ENCODE data around the gene ULK2. TPM values are rescaled to one million over a fixed set of nuclear protein-coding genes. Genes with fewer than 3 reads are reported as not detected.
"Not testable (repeated sequence)": the region's sequence is repeated elsewhere in the genome, so short reads cannot be mapped to it uniquely, and the experiment has no call there.

ULK2 gene
- polyA plus RNA-seq, 1 donor: 16.9 TPM

DNA sequence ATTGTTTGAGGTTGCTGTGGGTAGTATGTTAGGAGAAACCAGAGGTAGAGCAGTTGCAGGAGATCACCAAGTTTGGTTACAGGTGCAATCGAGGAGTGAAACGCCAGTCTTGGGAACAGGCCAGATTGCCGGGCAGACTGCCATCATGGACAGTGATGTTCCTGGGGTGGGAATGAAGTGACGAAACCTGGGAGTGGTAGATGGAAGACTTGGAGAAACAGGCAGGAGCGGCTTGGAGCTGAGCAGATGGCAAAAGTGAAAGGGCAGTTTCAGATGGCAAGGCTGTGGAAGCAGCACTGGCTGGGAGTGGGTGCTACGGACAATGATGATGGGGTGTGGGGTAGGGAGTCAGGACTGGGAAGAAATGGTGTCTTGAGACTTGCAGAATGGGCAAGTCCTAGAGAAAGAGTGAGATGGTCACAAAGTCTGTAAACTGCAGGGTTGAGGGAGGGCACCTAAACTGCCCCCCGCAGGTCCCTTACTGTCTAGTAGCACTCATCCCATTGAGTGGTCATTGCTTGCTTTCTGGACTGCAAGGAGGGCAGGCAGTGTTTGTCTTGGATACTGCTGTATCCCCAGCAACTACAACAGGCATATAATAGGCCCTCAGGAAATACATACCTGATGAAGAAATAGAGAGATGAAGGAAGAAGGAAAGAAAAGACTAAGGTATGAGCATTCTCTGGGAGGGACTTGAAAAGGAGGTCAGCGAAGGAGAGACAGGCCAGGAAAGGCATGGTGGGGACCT is 29.5 kb upstream of the ULK2 start:
- Histone ChIP-seq H3K27me3 (ENCODE audit: control insufficient read depth, insufficient read depth, low read length) (no peaks in the 10 kb centered on the region), H3K4me1 (ENCODE audit: control insufficient read depth, insufficient read depth, low read length) (no peaks in the 10 kb centered on the region), H3K27ac (ENCODE audit: low read length) (no peak overlapping the region), H3K4me3 (ENCODE audit: low read length) (no peak overlapping the region), H3K9me3 (ENCODE audit: control insufficient read depth, low read depth, low read length) (no peaks in the 10 kb centered on the region), H3K36me3 (ENCODE audit: control insufficient read depth, insufficient read depth, low read length) (peaks cover 8% of the 10 kb centered on the region)
- no peak for DNase-seq
- 84% methylated on average over 4 of the region's 8 CpGs for WGBS (ENCODE audit: insufficient coverage, low lambda C conversion rate)

DNA sequence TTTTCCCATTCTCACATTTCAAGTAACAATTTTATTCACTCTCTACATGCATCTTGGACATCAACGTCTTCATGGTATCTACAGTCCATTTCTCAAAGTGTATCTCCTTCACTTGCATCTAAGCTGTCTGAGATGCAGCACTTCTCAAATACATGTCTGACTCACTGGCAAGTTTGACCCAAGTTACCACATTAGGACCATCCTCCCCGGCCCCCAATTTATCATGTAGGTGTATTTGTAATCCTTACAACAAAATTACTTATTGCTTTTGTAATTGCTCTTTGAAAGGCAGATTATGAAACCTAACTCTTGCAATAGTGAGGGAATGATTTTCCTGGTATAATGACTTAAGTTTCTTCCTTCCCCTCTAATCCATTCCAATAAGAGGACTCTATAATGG is 28.9 kb upstream of the ULK2 start:
- Histone ChIP-seq H3K36me3 (ENCODE audit: control insufficient read depth, insufficient read depth, low read length) (peaks cover 6% of the 10 kb centered on the region), H3K4me3 (ENCODE audit: low read length) (no peak overlapping the region), H3K9me3 (ENCODE audit: control insufficient read depth, low read depth, low read length) (no peaks in the 10 kb centered on the region), H3K4me1 (ENCODE audit: control insufficient read depth, insufficient read depth, low read length) (no peaks in the 10 kb centered on the region), H3K27me3 (ENCODE audit: control insufficient read depth, insufficient read depth, low read length) (no peaks in the 10 kb centered on the region), H3K27ac (ENCODE audit: low read length) (no peak overlapping the region)
- DNase-seq: no peak
- 100% methylated on average over 1 of the region's 2 CpGs for WGBS (ENCODE audit: insufficient coverage, low lambda C conversion rate)

DNA sequence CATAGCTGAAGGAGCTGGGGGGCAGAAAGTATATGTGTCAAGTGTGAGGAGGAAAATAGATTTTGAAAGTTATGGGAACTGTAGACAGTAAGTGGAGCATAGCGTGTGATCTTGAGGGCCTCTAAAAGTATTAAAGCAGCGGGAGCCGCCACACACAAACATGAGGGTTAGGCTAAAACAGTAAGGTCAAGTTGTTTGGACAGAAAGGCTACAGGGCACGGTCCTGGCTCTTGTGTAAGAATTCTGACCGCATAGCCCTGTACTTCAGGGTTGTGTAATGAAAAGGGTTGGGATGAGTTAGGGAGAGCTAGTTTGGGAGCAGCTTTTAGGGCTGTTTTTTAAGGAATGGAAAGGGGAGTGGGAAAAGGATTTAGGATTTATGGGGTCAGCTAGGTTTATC is 22.8 kb upstream of the ULK2 start:
- WGBS (ENCODE audit: insufficient coverage, low lambda C conversion rate): 100% methylated on average over 2 of the region's 5 CpGs
- H3K27ac ChIP-seq (ENCODE audit: low read length); H3K27me3 ChIP-seq (ENCODE audit: control insufficient read depth, insufficient read depth, low read length); H3K9me3 ChIP-seq (ENCODE audit: control insufficient read depth, low read depth, low read length); H3K4me3 ChIP-seq (ENCODE audit: low read length); DNase-seq; H3K4me1 ChIP-seq (ENCODE audit: control insufficient read depth, insufficient read depth, low read length); H3K36me3 ChIP-seq (ENCODE audit: control insufficient read depth, insufficient read depth, low read length): not testable (repeated sequence)

DNA sequence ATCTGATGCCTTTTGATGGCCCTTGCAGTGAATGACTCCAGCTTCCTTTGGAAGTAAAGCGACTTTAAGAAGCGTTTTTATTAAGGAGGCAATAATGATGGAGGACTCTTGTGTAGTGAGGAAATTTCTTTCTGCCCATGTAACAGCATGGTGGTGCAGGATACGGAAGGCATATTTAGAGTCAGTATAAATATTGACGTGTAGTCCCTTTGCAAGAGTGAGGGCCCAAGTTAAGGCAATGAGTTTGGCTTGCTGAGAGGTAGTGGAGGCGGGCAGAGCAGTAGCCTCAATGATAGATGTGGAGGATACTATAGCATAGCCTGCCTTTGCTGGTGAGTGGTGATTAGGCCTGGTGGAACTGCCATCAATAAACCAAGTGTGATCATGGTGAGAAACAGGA is 22.3 kb upstream of the ULK2 start:
- H3K9me3 ChIP-seq (ENCODE audit: control insufficient read depth, low read depth, low read length); H3K27me3 ChIP-seq (ENCODE audit: control insufficient read depth, insufficient read depth, low read length); H3K36me3 ChIP-seq (ENCODE audit: control insufficient read depth, insufficient read depth, low read length); H3K4me3 ChIP-seq (ENCODE audit: low read length); H3K27ac ChIP-seq (ENCODE audit: low read length); H3K4me1 ChIP-seq (ENCODE audit: control insufficient read depth, insufficient read depth, low read length); DNase-seq: not testable (repeated sequence)
- WGBS (ENCODE audit: insufficient coverage, low lambda C conversion rate): 86% methylated on average over 1 of the region's 5 CpGs

DNA sequence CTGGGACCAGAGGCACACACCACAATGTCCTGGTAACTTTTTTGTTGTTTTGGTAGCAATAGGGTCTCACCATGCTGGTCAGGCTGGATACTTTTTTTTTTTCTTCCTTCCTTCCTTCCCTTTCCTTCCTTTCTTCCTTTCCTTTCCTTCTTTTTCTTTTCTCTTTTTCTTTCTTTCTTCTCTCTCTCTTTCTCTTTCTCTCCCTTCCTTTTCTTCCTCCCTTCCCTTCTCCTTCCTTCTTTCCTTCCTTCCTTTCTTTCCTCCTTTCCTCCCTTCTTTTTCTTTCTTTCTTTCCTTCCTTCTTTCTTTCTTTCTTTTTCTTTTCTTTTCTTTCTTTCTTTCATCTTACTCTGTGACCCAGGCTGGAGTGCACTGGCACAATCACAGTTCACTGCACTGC is 18.4 kb upstream of the ULK2 start:
- DNase-seq: no peak
- Histone ChIP-seq H3K4me3 (ENCODE audit: low read length) (no peak overlapping the region), H3K36me3 (ENCODE audit: control insufficient read depth, insufficient read depth, low read length) (no peaks in the 10 kb centered on the region), H3K27ac (ENCODE audit: low read length) (no peak overlapping the region), H3K4me1 (ENCODE audit: control insufficient read depth, insufficient read depth, low read length) (no peaks in the 10 kb centered on the region), H3K9me3 (ENCODE audit: control insufficient read depth, low read depth, low read length) (no peaks in the 10 kb centered on the region), H3K27me3 (ENCODE audit: control insufficient read depth, insufficient read depth, low read length) (no peaks in the 10 kb centered on the region)

DNA sequence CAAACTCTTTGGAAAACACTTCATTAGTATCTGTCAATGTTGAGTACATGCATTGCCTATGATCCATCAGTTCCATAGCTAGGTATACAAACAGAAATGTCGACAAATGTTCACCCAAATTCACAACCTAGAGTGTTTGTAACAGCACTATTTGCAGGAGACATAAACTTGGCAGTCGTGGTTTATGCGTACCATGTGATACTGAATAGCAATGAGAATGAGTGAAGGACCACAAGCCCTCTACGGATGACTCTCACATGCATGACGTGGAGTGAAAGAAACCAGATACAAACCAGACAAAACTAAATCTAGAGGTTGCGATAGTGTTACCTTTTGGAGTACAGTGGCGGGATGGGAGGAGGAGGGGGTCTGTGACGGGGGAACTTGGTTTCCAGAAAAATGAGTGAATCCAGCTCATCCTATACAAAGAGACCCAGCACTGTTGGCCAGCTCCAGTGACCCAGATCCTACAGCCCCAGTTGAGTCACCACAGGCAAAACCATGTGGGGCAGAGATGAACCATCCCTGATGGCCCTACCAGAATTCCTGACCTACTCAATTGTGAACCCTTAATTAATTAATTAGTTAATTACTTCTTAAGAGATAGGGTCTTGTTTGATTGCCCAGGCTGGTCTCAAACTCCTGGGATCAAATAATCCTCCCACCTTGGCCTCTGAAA is 15.9 kb upstream of the ULK2 start:
- no CpG with 5 or more reads among the region's 8 CpGs for WGBS (ENCODE audit: insufficient coverage, low lambda C conversion rate)
- Histone ChIP-seq H3K27me3 (ENCODE audit: control insufficient read depth, insufficient read depth, low read length) (no peaks in the 10 kb centered on the region), H3K36me3 (ENCODE audit: control insufficient read depth, insufficient read depth, low read length) (no peaks in the 10 kb centered on the region), H3K9me3 (ENCODE audit: control insufficient read depth, low read depth, low read length) (no peaks in the 10 kb centered on the region), H3K4me1 (ENCODE audit: control insufficient read depth, insufficient read depth, low read length) (no peaks in the 10 kb centered on the region), H3K4me3 (ENCODE audit: low read length) (no peak overlapping the region), H3K27ac (ENCODE audit: low read length) (no peak overlapping the region)
- DNase-seq: no peak

DNA sequence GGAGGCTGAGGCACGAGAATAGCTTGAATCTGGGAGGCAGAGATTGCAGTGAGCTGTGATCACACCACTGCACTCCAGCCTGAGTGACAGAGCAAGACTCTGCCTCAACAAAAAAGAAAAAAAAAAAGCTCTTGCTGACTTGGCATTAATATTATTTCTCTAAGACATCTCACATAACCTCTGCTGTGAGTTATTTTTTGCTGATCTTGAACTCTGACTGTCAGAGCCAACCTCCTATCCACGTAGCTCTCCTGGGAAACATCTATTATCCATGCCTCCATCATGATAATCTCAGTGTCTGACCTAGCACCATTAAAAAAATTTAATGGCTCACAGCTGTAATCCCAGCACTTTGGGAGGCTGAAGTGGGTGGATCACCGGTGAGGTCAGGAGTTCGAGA is 12.7 kb upstream of the ULK2 start:
- Histone ChIP-seq H3K27me3 (ENCODE audit: control insufficient read depth, insufficient read depth, low read length) (no peaks in the 10 kb centered on the region), H3K27ac (ENCODE audit: low read length) (no peak overlapping the region), H3K36me3 (ENCODE audit: control insufficient read depth, insufficient read depth, low read length) (no peaks in the 10 kb centered on the region), H3K9me3 (ENCODE audit: control insufficient read depth, low read depth, low read length) (no peaks in the 10 kb centered on the region), H3K4me3 (ENCODE audit: low read length) (no peak overlapping the region), H3K4me1 (ENCODE audit: control insufficient read depth, insufficient read depth, low read length) (no peaks in the 10 kb centered on the region)
- WGBS (ENCODE audit: insufficient coverage, low lambda C conversion rate): no CpG with 5 or more reads among the region's 4 CpGs
- DNase-seq: no peak

DNA sequence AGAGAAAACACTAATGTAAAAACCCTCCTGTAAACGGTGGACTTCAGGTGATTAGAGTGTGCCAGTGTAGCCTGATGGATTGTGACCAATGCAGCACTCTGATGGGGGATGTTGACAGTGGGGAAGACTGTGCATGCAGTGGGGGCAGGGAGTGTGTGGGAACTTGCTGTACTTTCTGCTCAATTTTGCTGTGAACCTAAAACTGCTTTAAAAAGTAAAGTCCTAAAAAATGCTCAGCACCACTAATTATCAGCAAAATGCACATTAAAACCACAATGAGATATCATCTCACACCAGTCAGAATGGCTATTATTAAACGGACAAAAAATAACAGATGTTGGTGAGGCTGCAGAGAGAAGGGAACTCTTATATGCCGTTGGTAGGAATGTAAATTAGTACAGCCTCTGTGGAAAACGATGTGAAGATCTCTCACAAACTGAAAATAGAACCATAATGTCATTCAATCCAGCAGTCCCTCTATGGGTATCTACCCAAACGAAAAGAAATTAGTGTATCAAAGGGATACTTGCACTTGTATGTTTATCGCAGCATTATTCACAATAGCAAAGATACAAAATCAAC is 9.7 kb upstream of the ULK2 start:
- H3K36me3 ChIP-seq (ENCODE audit: control insufficient read depth, insufficient read depth, low read length): no peaks in the 10 kb centered on the region
- no peaks in the 10 kb centered on the region for H3K9me3 ChIP-seq (ENCODE audit: control insufficient read depth, low read depth, low read length)
- no peak for DNase-seq
- WGBS (ENCODE audit: insufficient coverage, low lambda C conversion rate): 57% methylated on average over 1 of the region's 6 CpGs
- no peak overlapping the region for H3K4me3 ChIP-seq (ENCODE audit: low read length)
- H3K4me1 ChIP-seq (ENCODE audit: control insufficient read depth, insufficient read depth, low read length): no peaks in the 10 kb centered on the region
- H3K27me3 ChIP-seq (ENCODE audit: control insufficient read depth, insufficient read depth, low read length): no peaks in the 10 kb centered on the region
- H3K27ac ChIP-seq (ENCODE audit: low read length): no peak overlapping the region

DNA sequence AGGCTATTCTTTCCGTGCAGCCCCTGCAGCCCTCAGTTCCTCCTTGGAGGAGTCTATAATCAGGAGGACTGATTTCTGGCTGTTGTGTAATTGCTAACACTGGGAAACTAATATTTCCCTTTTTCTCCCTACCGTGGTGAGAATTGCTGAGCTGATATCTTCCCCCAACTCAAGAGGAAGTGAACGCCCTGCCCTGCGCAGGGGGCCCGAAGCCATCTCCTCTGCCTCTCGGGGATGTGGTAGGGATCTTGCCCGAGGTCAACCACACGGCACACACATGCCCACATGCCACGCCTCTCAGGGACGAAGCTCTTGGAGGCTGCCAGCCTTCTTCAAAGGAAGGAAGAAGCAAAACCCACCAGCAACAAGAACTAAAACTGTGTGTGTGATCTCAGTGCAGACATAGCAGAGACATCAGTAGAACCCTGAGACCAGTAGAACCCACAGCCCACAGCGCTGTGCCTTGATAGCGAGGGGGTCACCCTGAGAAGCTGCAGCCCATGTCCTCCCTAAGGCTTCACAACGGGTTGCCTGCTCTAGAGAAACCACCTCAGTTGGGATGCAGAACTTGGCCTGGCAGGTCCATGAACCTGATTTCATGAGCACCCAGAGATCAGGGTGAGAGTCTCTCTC is 8.9 kb upstream of the ULK2 start:
- DNase-seq: no peak
- Histone ChIP-seq H3K27me3 (ENCODE audit: control insufficient read depth, insufficient read depth, low read length) (no peaks in the 10 kb centered on the region), H3K27ac (ENCODE audit: low read length) (no peak overlapping the region), H3K4me3 (ENCODE audit: low read length) (no peak overlapping the region), H3K9me3 (ENCODE audit: control insufficient read depth, low read depth, low read length) (no peaks in the 10 kb centered on the region), H3K36me3 (ENCODE audit: control insufficient read depth, insufficient read depth, low read length) (no peaks in the 10 kb centered on the region), H3K4me1 (ENCODE audit: control insufficient read depth, insufficient read depth, low read length) (no peaks in the 10 kb centered on the region)
- no CpG with 5 or more reads among the region's 13 CpGs for WGBS (ENCODE audit: insufficient coverage, low lambda C conversion rate)

DNA sequence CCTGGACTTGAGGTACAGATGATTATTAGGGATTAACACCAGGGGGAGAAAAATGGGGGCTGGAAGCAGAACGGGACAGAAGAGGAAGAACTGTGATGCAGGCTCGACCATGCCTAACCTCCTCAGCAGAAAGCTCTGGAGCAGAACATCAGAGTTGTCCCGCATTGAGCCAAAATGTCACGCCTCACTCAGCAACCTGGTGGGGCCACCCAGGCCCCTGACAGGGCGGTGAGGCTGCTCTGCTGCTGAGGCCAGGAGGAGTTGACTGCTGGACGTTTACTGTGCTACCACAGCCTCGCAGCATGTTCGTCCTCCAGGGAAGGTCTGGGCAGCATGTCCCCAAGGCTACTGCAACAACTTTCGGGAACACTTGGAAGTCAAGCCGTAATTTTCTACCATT is 6.5 kb upstream of the ULK2 start:
- no peak overlapping the region for H3K4me3 ChIP-seq (ENCODE audit: low read length)
- H3K9me3 ChIP-seq (ENCODE audit: control insufficient read depth, low read depth, low read length): no peaks in the 10 kb centered on the region
- no CpG with 5 or more reads among the region's 10 CpGs for WGBS (ENCODE audit: insufficient coverage, low lambda C conversion rate)
- H3K36me3 ChIP-seq (ENCODE audit: control insufficient read depth, insufficient read depth, low read length): no peaks in the 10 kb centered on the region
- H3K27ac ChIP-seq (ENCODE audit: low read length): no peak overlapping the region
- no peaks in the 10 kb centered on the region for H3K27me3 ChIP-seq (ENCODE audit: control insufficient read depth, insufficient read depth, low read length)
- H3K4me1 ChIP-seq (ENCODE audit: control insufficient read depth, insufficient read depth, low read length): no peaks in the 10 kb centered on the region
- no peak for DNase-seq

Measured in large intestine (tissue), 3 donors.